Left colon (tissue), 2 donors: ENCODE results near the gene ZNF813. TPM values are rescaled to one million over a fixed set of nuclear protein-coding genes. Genes with fewer than 3 reads are reported as not detected.

ENCODE experiments used
- ATAC-seq: fragments of 200-7000 bp; cut with Tn5 transposase; one replicate; pipeline ENCODE4 v1.9.1; 2020; ENCODE audit warnings: mild to moderate bottlenecking, moderate library complexity
- DNase-seq, 2 donors: peaks; one replicate each; pipeline ENCODE4 v3.0.0-alpha.2; 2020
- intact Hi-C, 2 donors: fragments of 100-400 bp; cut with DNase I in 1 of 2; cut with micrococcal nuclease in 1 of 2; formaldehyde crosslinking; loops; one replicate each; pipeline versions ENCODE4 v1.11.2 to v1.14.0; 2022; cut with DNase I, micrococcal nuclease
- total RNA-seq, 2 donors: library from RNA; stranded (reverse); fragmentation: NEBNext Ultra II Directional; extraction: Animal tissue kit (Norgen Biotek cat#: 25700); gene quantifications; one replicate each; pipeline ENCODE4 v1.2.1, GENCODE V29; 2021
- donor health status: DM: no; HTN: no; CAD: no.
- donor health status: DM: yes; HTN: yes; CAD: no.

Gene ZNF813
- total RNA-seq, 2 donors from 2014 or later: 3.4 to 4.2 TPM

DNA sequence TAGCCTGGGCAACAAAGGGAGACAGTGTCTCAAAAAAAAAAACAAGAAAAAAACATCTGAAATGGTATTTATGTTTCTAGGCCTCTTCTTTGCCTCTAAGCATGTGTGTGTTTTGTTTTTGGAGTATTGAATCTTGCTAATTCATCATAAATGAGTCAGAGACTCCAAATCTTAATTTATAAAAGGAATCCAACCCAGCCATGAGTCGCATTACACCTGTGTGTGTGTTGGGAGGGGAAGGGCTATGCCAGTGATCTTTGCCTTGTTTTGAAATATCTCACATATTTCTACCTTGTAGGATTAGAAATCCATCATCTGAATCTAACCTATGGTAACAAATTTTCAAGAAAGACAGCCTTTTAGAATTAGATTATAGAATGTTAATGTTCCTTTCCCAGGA lies 74.4 kb downstream of the ZNF813 start:
- no peak for DNase-seq
- no peak for ATAC-seq
- intact Hi-C loops: no loop called here

DNA sequence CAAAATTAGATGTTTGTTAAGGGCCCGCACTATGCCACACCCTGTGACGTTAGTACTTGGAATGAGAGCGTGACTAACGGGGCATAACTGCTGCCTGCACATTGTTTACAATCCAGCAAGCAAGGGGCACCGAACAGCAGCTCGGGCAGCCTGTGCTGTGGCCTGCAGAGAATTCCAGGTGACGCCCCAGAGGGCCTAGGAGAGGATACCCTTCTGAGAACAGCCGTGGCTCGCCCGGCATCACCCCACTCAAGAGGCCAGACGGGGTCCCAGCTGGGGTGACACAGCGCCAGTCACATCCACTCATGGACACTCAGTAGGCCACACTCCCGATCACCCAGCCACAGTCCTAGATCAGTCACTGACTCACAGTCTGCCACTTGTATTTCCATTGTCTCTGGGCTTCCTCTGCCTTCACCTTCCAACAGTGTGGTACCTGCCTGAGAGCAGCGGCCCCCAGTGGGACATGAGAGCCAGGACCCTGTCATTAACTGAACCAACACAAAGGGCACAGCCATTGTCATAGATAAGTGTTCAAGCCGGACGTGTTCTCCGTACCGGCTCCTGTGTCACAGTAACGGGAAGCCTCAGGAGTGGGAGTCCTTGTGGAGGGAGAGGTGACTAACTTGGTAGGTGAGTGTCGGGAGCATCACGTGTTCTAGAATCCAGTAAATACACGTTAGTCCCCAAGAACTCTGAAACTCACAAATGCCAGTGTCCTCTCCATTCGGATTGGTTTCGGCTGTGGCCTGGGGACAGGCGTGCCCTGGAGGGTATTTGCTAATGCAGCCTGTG lies 77.9 kb downstream of the ZNF813 start:
- intact Hi-C loops: no loop called here
- ATAC-seq (no peak), DNase-seq (no peak)

Other genes starting within 250 kb of the ZNF813 start
- 1 to 10 TPM; 2.5 to 6.4 TPM for gene ZNF677, start 212.9 kb upstream of the ZNF813 start, total RNA-seq
- gene VN1R2, start 209.4 kb upstream of the ZNF813 start, total RNA-seq: not detected
- gene VN1R4, start 200.0 kb upstream of the ZNF813 start, total RNA-seq: not detected
- 1 to 10 TPM; 5.2 to 7.8 TPM for gene ZNF845, start 134.0 kb upstream of the ZNF813 start, total RNA-seq
- 1 to 10 TPM; 8.6 to 9.3 TPM for gene ZNF525, start 102.0 kb upstream of the ZNF813 start, total RNA-seq
- 1 to 10 TPM; 9.6 to 9.9 TPM for gene ZNF765, start 72.6 kb upstream of the ZNF813 start, total RNA-seq
- gene ZNF761, start 35.7 kb upstream of the ZNF813 start, total RNA-seq: 1 to 10 TPM; 7.7 to 7.8 TPM
- gene ZNF331, start 70.4 kb downstream of the ZNF813 start, total RNA-seq: 1 to 10 TPM; 5.3 to 6.0 TPM
- not detected for gene DPRX, start 164.3 kb downstream of the ZNF813 start, total RNA-seq